A549 (cell line): ENCODE results near the gene TBATA. TPM values are rescaled to one million over a fixed set of nuclear protein-coding genes. Genes with fewer than 3 reads are reported as not detected.

Experiments used
- ATAC-seq, 2 experiments: fragments of 200-7000 bp in 1 of 2; fragments of >200 bp in 1 of 2; cut with Nextera tagmentation in 1 of 2; cut with Tn5 transposase in 1 of 2; 3 replicates each; pipeline versions ENCODE4 v1.8.0 to v1.9.1; 2018 to 2020; ENCODE audit warnings: mild to moderate bottlenecking in 1 of 2, moderate library complexity in 1 of 2
- CTCF ChIA-PET: fragments of 300-600 bp; sonication (Branson Sonifier 250); formaldehyde crosslinking; extraction: SDS; loops from one replicate; lab custom pipeline; 2021; ENCODE audit warnings: antibody characterized with exemption, inconsistent platforms; lab: Yijun Ruan, JAX
- POLR2A ChIA-PET: fragments of 350-600 bp; formaldehyde crosslinking; extraction: SDS; loops from one replicate; lab custom pipeline; 2021; ENCODE audit warnings: antibody characterized with exemption, inconsistent platforms; lab: Yijun Ruan, JAX
- DNase-seq, 2 experiments: peaks; one replicate each; pipeline versions ENCODE4 v3.0.0 to v3.0.0-alpha.2; 2011 to 2016; ENCODE audit warnings: low read depth in 1 of 2, low spot score in 1 of 2
- FAIRE-seq: peaks from 2 replicates; lab custom pipeline; 2011; peaks lifted over from hg19 to GRCh38; lab: Jason Lieb, UNC
- H3K27ac ChIP-seq, 2 experiments: fragments of >200 bp; sonication (Bioruptor Twin); formaldehyde crosslinking; 3 replicates each; pipeline ENCODE4 v1.5.1; 2016 to 2017
- H3K4me1 ChIP-seq: fragments of >200 bp; sonication (Bioruptor Twin); formaldehyde crosslinking; 3 replicates; pipeline ENCODE4 v1.6.1; 2016
- H3K4me2 ChIP-seq: fragments of >200 bp; sonication (Bioruptor Twin); formaldehyde crosslinking; 3 replicates; pipeline ENCODE4 v1.6.1; 2016
- H3K4me3 ChIP-seq: fragments of >200 bp; sonication (Bioruptor Twin); formaldehyde crosslinking; 3 replicates; pipeline ENCODE4 v1.5.1; 2016
- H3K9me3 ChIP-seq: fragments of >200 bp; sonication (Bioruptor Twin); formaldehyde crosslinking; 3 replicates; pipeline ENCODE4 v1.6.1; 2016
- CBX8 ChIP-seq: fragments of 200-600 bp; sonication (generic); IDR thresholded peaks from 2 replicates; pipeline ENCODE4 v1.6.1; 2016
- CEBPB ChIP-seq, 2 experiments: fragments of >200 bp in 1 of 2; sonication (Bioruptor Twin) in 1 of 2; formaldehyde crosslinking in 1 of 2; IDR thresholded peaks; 2 replicates each; pipeline ENCODE4 v1.6.1; 2012 to 2016
- CHD4 ChIP-seq: fragments of 200-600 bp; sonication (generic); IDR thresholded peaks from 2 replicates; pipeline ENCODE4 v1.6.1; 2016; ENCODE audit warnings: antibody characterized with exemption, mild to moderate bottlenecking, borderline replicate concordance
- EHMT2 ChIP-seq: fragments of 200-600 bp; sonication (generic); IDR thresholded peaks from 2 replicates; pipeline ENCODE4 v1.6.1; 2016; ENCODE audit warnings: antibody characterized with exemption, low read depth, mild to moderate bottlenecking, moderate library complexity
- ELK1 ChIP-seq: fragments of 150-350 bp; IDR thresholded peaks from 2 replicates; pipeline ENCODE4 v1.6.1; 2014; ENCODE audit warnings: low read depth, mild to moderate bottlenecking, low read length
- EP300 ChIP-seq, 2 experiments: fragments of >200 bp; sonication (Bioruptor Twin); formaldehyde crosslinking; IDR thresholded peaks; 2 replicates in 1 of 2; 3 replicates in 1 of 2; pipeline ENCODE4 v1.6.1; 2016 to 2017
- ESRRA ChIP-seq: fragments of 150-350 bp; IDR thresholded peaks from 2 replicates; pipeline ENCODE4 v1.6.1; 2014; ENCODE audit warnings: mild to moderate bottlenecking, low read length, borderline replicate concordance
- FOXS1 ChIP-seq: fragments of 250-450 bp; sonication (Bioruptor Pico); IDR thresholded peaks from 2 replicates; pipeline ENCODE4 v1.5.0; 2020; ENCODE audit warnings: mild to moderate bottlenecking, moderate library complexity
- GATA3 ChIP-seq: IDR thresholded peaks from 2 replicates; pipeline ENCODE4 v1.6.1; 2012; ENCODE audit warnings: borderline replicate concordance
- HDAC2 ChIP-seq: fragments of 200-600 bp; sonication (generic); IDR thresholded peaks from 2 replicates; pipeline ENCODE4 v1.6.1; 2016
- HOXB13 ChIP-seq: fragments of 250-450 bp; sonication (Bioruptor Pico); IDR thresholded peaks from 2 replicates; pipeline ENCODE4 v1.5.0; 2020; ENCODE audit warnings: low read depth, mild to moderate bottlenecking, moderate library complexity
- HOXB5 ChIP-seq: fragments of 250-450 bp; sonication (Bioruptor Pico); IDR thresholded peaks from 2 replicates; pipeline ENCODE4 v1.5.0; 2020; ENCODE audit warnings: mild to moderate bottlenecking, moderate library complexity
- JUN ChIP-seq, 2 experiments: fragments of >200 bp; sonication (Bioruptor Twin); formaldehyde crosslinking; IDR thresholded peaks; 2 replicates in 1 of 2; 3 replicates in 1 of 2; pipeline ENCODE4 v1.6.1; 2016 to 2017
- NFE2L2 ChIP-seq: fragments of 150-350 bp; conservative IDR thresholded peaks from 2 replicates; pipeline ENCODE4 v1.6.1; 2014; ENCODE audit warnings: low read length
- NPAS2 ChIP-seq: fragments of 250-450 bp; sonication (Bioruptor Pico); IDR thresholded peaks from 2 replicates; pipeline ENCODE4 v1.8.0; 2022; ENCODE audit warnings: mild to moderate bottlenecking, moderate library complexity, borderline replicate concordance
- NR3C1 ChIP-seq: fragments of >200 bp; sonication (Bioruptor Twin); formaldehyde crosslinking; IDR thresholded peaks from 3 replicates; pipeline ENCODE4 v1.6.1; 2017
- PHF8 ChIP-seq: fragments of 200-600 bp; sonication (generic); IDR thresholded peaks from 2 replicates; pipeline ENCODE4 v1.6.1; 2016; ENCODE audit warnings: low read depth, mild to moderate bottlenecking, antibody characterized with exemption, moderate library complexity, borderline replicate concordance
- POLR2A ChIP-seq: IDR thresholded peaks from 2 replicates; pipeline ENCODE4 v1.6.1; 2012; ENCODE audit warnings: mild to moderate bottlenecking, low read length
- POLR2AphosphoS2 ChIP-seq: conservative IDR thresholded peaks from 2 replicates; pipeline ENCODE4 v1.6.1; 2012; ENCODE audit warnings: low read length, improper control_type of control experiment, inconsistent platforms
- RCOR1 ChIP-seq: fragments of 150-350 bp; IDR thresholded peaks from 2 replicates; pipeline ENCODE4 v1.6.1; 2014; ENCODE audit warnings: antibody characterized with exemption, low read length, low read depth
- RFX5 ChIP-seq: fragments of 450-650 bp; IDR thresholded peaks from 2 replicates; pipeline ENCODE4 v1.7.1; 2014; ENCODE audit warnings: antibody characterized with exemption, mild to moderate bottlenecking, moderate library complexity
- TFCP2L1 ChIP-seq: fragments of 250-450 bp; sonication (Bioruptor Pico); IDR thresholded peaks from 2 replicates; pipeline ENCODE4 v1.5.0; 2021; ENCODE audit warnings: mild to moderate bottlenecking
- TP53 ChIP-seq: fragments of 250-450 bp; sonication (Bioruptor Pico); IDR thresholded peaks from 2 replicates; pipeline ENCODE4 v1.5.0; 2021; ENCODE audit warnings: mild to moderate bottlenecking, moderate library complexity
- ZFP36 ChIP-seq: fragments of 450-650 bp; IDR thresholded peaks from 2 replicates; pipeline ENCODE4 v1.6.1; 2014; ENCODE audit warnings: borderline replicate concordance; ENCODE audit not compliant: partially characterized antibody
- ZNF302 ChIP-seq: fragments of 250-450 bp; sonication (Bioruptor Pico); IDR thresholded peaks from 2 replicates; pipeline ENCODE4 v1.9.0; 2021; ENCODE audit warnings: inconsistent platforms, mild to moderate bottlenecking, moderate library complexity
- WGBS: methylation state at CpG from one replicate; pipeline ENCODE4 v1.1.6; 2017; ENCODE audit errors: missing lambda C conversion rate; 5-methylcytosine and 5-hydroxymethylcytosine counted together
- polyA plus RNA-seq, 4 experiments: library from polyadenylated mRNA; depleted of rRNA in 3 of 4; stranded (reverse); fragments of >200 nt; fragmentation: RNase III in 1 of 4; extraction: RNeasy Plus Mini Kit Qiagen cat#74134 plus additional on column Dnase treatment in 1 of 4; gene quantifications; 2 replicates in 3 of 4; 3 replicates in 1 of 4; pipeline ENCODE4 v1.2.3, GENCODE V29; 2011 to 2017
- TF ChIP-seq, protein P1 (sequence below): fragments of 450-650 bp; IDR thresholded peaks from 2 replicates; pipeline ENCODE4 v1.6.1; 2014; ENCODE audit warnings: antibody characterized with exemption
- TF ChIP-seq, protein P2 (sequence below): fragments of 200-600 bp; sonication (generic); IDR thresholded peaks from 2 replicates; pipeline ENCODE4 v1.6.1; 2016; ENCODE audit warnings: antibody characterized with exemption, mild to moderate bottlenecking, moderate library complexity

TBATA gene
- polyA plus RNA-seq, 2 of the 4 experiments (the other 2 are of a cell fraction), result not detected

DNA sequence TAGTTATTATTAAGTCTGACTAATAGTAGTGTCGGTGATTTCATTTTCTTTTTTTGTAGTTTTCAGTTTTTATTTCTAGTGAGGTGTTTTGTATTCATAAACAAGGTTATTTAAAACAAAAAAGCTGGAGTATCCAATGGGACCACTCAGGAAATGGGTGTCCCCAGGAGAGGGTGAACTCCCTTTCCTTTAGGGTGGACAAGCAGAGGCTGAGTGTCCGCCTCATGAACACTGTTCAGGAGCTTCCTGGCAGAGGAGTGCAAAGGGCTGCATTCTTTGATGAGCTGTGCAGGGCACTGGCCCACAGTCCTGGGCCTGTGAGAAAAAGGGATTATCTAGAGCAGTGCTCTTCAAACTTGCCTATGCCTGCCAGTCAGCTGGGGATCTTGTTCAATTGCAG lies 56.8 kb downstream of the TBATA start:
- FAIRE-seq (no peak), ATAC-seq (no peak), DNase-seq (no peak)
- no peak overlapping the region for H3K4me3 ChIP-seq
- H3K4me1 ChIP-seq, result no peaks in the 10 kb centered on the region
- no peak overlapping the region for H3K27ac ChIP-seq
- ChIA-PET POLR2A (no interaction called here), CTCF (interaction anchor here (1.0 kb wide), 1 partner anchor 30 kb away, joined by 3 read pairs; no protein-coding TSS in a partner anchor)
- 77% methylated on average over 2 of the region's 2 CpGs for WGBS
- no peaks in the 10 kb centered on the region for H3K9me3 ChIP-seq
- TF ChIP-seq HDAC2 (no peak), FOXS1 (CRISPR knock-in tag) (no peak), GATA3 (no peak), NR3C1 (no peak), CHD4 (no peak), HOXB5 (CRISPR knock-in tag) (no peak), RFX5 (no peak), NFE2L2 (no peak), TP53 (CRISPR knock-in tag) (no peak), CBX8 (no peak), ZNF302 (CRISPR knock-in tag) (no peak)
- TF ChIP-seq, protein P1, sequence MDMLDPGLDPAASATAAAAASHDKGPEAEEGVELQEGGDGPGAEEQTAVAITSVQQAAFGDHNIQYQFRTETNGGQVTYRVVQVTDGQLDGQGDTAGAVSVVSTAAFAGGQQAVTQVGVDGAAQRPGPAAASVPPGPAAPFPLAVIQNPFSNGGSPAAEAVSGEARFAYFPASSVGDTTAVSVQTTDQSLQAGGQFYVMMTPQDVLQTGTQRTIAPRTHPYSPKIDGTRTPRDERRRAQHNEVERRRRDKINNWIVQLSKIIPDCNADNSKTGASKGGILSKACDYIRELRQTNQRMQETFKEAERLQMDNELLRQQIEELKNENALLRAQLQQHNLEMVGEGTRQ, result no peak
- TF ChIP-seq, protein P2, sequence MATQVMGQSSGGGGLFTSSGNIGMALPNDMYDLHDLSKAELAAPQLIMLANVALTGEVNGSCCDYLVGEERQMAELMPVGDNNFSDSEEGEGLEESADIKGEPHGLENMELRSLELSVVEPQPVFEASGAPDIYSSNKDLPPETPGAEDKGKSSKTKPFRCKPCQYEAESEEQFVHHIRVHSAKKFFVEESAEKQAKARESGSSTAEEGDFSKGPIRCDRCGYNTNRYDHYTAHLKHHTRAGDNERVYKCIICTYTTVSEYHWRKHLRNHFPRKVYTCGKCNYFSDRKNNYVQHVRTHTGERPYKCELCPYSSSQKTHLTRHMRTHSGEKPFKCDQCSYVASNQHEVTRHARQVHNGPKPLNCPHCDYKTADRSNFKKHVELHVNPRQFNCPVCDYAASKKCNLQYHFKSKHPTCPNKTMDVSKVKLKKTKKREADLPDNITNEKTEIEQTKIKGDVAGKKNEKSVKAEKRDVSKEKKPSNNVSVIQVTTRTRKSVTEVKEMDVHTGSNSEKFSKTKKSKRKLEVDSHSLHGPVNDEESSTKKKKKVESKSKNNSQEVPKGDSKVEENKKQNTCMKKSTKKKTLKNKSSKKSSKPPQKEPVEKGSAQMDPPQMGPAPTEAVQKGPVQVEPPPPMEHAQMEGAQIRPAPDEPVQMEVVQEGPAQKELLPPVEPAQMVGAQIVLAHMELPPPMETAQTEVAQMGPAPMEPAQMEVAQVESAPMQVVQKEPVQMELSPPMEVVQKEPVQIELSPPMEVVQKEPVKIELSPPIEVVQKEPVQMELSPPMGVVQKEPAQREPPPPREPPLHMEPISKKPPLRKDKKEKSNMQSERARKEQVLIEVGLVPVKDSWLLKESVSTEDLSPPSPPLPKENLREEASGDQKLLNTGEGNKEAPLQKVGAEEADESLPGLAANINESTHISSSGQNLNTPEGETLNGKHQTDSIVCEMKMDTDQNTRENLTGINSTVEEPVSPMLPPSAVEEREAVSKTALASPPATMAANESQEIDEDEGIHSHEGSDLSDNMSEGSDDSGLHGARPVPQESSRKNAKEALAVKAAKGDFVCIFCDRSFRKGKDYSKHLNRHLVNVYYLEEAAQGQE, result no peak
- H3K4me2 ChIP-seq, result no peak overlapping the region

DNA sequence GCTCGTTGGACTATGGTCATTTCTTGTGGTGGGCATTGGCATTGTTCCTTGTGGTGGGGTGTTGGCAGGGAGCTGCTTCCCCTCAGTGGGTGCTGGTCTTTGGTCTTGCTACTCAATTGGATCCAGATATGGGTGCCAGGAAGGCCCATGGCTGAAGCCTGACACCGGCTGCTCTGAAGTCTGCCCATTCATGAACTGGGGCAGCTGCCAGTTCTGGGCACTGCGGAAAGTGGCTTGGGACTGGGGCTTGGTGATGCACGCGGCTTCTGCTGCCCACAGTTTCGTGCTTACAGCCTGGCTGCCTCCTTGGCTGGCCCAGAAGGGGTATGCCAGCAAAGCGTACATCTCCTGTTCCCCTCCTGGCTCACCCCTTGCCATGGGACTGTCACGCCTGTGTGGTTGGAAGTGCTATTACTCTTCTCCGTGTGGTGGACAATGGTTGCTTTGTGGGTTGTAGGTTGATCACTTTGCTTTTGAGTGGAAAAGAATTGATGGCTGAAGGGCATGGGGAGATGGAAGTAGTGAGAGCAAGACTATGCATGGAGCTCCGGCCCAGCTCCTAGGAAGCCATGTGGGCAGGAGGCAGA lies 58.2 kb downstream of the TBATA start:
- Histone ChIP-seq H3K9me3 (no peaks in the 10 kb centered on the region), H3K4me2 (no peak overlapping the region), H3K4me3 (no peak overlapping the region), H3K4me1 (peaks cover 8% of the 10 kb centered on the region; the same call in 1 of the 3 replicates), H3K27ac (no peak overlapping the region)
- ATAC-seq (no peak), FAIRE-seq (no peak), DNase-seq (no peak)
- WGBS, result 69% methylated on average over 5 of the region's 10 CpGs
- TF ChIP-seq POLR2A (no peak), PHF8 (no peak), EP300 (IDR thresholded peaks at IDR 0.05) (no peak), ZNF302 (CRISPR knock-in tag) (no peak), HOXB13 (CRISPR knock-in tag) (no peak), NFE2L2 (no peak), NPAS2 (CRISPR knock-in tag) (no peak), POLR2AphosphoS2 (no peak), TFCP2L1 (CRISPR knock-in tag) (no peak), ESRRA (no peak), EHMT2 (no peak), CEBPB (IDR thresholded peaks at IDR 0.05) (no peak), ZFP36 (no peak), CHD4 (no peak), JUN (IDR thresholded peaks at IDR 0.05) (no peak), ELK1 (no peak), RCOR1 (no peak)
- ChIA-PET CTCF (interaction anchor here (1.1 kb wide), 1 partner anchor 9 kb away, joined by 3 read pairs; no protein-coding TSS in a partner anchor), POLR2A (interaction anchor here (0.6 kb wide), 1 partner anchor 157 kb away, joined by 3 read pairs; no protein-coding TSS in a partner anchor)
